WTC11 (cell line): ENCODE results near the gene KRT6A.

Experiments used
- CBFB ChIP-seq: sonication (generic); formaldehyde crosslinking; IDR thresholded peaks from 2 replicates; pipeline ENCODE4 v1.8.1; 2022; ENCODE audit warnings: mild to moderate bottlenecking, low read depth, missing genetic modification reagents
- CREB1 ChIP-seq: sonication (generic); formaldehyde crosslinking; IDR thresholded peaks from 2 replicates; pipeline ENCODE4 v1.8.0; 2023; ENCODE audit warnings: mild to moderate bottlenecking, missing genetic modification reagents
- CREM ChIP-seq: sonication (generic); formaldehyde crosslinking; IDR thresholded peaks from 2 replicates; pipeline ENCODE4 v1.8.1; 2022; ENCODE audit warnings: mild to moderate bottlenecking, missing genetic modification reagents, moderate library complexity
- GTF2I ChIP-seq: fragments of 250-450 bp; sonication (Bioruptor Pico); conservative IDR thresholded peaks from 2 replicates; pipeline ENCODE4 v1.4.0; 2021; ENCODE audit warnings: mild to moderate bottlenecking
- NFE2L1 ChIP-seq: sonication (generic); formaldehyde crosslinking; IDR thresholded peaks from 2 replicates; pipeline ENCODE4 v1.8.1; 2023; ENCODE audit warnings: missing genetic modification reagents
- SP1 ChIP-seq: sonication (generic); formaldehyde crosslinking; conservative IDR thresholded peaks from 2 replicates; pipeline ENCODE4 v1.8.1; 2022; ENCODE audit warnings: missing genetic modification reagents
- ZNF317 ChIP-seq: sonication (generic); formaldehyde crosslinking; IDR thresholded peaks from 2 replicates; pipeline ENCODE4 v1.8.1; 2023; ENCODE audit warnings: low read depth, mild to moderate bottlenecking, moderate library complexity, missing genetic modification reagents, borderline replicate concordance
- TF ChIP-seq, protein P1 (sequence below): fragments of 200-600 bp; IDR thresholded peaks from 2 replicates; pipeline ENCODE4 v1.8.0; 2022; ENCODE audit warnings: antibody characterized with exemption
- TF ChIP-seq, protein P2 (sequence below): sonication (generic); formaldehyde crosslinking; IDR thresholded peaks from 2 replicates; pipeline ENCODE4 v1.8.0; 2022; ENCODE audit warnings: mild to moderate bottlenecking, missing genetic modification reagents
- TF ChIP-seq, protein P3 (sequence below): sonication (generic); formaldehyde crosslinking; IDR thresholded peaks from 2 replicates; pipeline ENCODE4 v1.8.1; 2023; ENCODE audit warnings: mild to moderate bottlenecking, missing genetic modification reagents, moderate library complexity
- TF ChIP-seq, protein P4 (sequence below): sonication (generic); formaldehyde crosslinking; conservative IDR thresholded peaks from 2 replicates; pipeline ENCODE4 v1.8.1; 2022; ENCODE audit warnings: mild to moderate bottlenecking, missing genetic modification reagents
- TF ChIP-seq, protein P5 (sequence below): sonication (generic); formaldehyde crosslinking; IDR thresholded peaks from 2 replicates; pipeline ENCODE4 v1.8.1; 2022; ENCODE audit warnings: low read depth, mild to moderate bottlenecking, moderate library complexity, missing genetic modification reagents, borderline replicate concordance

DNA sequence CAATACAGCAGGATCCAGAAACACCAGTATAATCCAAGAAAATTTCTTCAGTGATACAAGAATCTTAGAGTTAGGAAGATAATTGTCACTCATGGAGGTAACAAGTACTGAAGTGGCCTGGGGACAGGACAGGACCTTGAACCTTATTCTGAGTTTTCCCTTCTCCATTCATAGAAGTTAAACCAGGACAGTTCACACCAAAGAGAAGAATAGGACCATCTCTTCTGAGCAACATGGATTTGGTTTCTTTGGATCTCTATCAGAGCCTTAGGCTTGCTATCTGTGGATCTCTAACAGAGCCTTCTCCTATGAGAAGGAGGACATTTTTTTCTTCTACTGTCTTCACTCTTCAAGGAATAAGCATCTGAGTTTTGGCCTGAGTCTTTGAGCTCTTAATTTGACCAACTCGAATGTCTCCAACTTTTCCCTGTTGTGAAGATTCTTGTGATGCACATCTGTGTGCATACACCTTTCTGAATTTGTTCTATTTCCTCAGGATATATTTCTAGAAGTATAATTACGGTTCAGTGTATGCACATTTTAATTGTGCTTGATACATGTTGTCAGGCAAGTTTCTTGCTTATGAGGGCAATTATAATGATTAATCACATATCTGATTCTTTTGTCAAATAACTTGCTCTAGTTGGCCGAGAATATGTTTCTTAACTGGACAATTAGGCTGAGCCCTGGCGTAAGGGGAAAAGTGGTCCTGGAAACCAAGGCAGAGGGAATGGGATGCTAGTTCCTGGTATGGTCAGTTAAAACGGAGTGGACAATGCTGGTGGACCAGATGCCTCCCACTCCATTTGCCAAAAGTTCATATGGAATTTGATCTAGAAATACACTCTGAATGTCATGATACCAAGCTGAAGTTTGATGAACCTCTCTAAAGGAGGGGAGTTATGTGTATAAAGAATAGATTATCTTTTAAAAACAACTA is 6.6 kb downstream of the KRT6A start:
- TF ChIP-seq, protein P1, sequence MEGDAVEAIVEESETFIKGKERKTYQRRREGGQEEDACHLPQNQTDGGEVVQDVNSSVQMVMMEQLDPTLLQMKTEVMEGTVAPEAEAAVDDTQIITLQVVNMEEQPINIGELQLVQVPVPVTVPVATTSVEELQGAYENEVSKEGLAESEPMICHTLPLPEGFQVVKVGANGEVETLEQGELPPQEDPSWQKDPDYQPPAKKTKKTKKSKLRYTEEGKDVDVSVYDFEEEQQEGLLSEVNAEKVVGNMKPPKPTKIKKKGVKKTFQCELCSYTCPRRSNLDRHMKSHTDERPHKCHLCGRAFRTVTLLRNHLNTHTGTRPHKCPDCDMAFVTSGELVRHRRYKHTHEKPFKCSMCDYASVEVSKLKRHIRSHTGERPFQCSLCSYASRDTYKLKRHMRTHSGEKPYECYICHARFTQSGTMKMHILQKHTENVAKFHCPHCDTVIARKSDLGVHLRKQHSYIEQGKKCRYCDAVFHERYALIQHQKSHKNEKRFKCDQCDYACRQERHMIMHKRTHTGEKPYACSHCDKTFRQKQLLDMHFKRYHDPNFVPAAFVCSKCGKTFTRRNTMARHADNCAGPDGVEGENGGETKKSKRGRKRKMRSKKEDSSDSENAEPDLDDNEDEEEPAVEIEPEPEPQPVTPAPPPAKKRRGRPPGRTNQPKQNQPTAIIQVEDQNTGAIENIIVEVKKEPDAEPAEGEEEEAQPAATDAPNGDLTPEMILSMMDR, result no peak
- no peak for TF ChIP-seq CREB1 (CRISPR knock-in tag)
- no peak for TF ChIP-seq CBFB (CRISPR knock-in tag)
- TF ChIP-seq, protein P2, sequence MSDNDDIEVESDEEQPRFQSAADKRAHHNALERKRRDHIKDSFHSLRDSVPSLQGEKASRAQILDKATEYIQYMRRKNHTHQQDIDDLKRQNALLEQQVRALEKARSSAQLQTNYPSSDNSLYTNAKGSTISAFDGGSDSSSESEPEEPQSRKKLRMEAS (CRISPR knock-in tag), result no peak
- no peak for TF ChIP-seq NFE2L1 (CRISPR knock-in tag)
- TF ChIP-seq, protein P3, sequence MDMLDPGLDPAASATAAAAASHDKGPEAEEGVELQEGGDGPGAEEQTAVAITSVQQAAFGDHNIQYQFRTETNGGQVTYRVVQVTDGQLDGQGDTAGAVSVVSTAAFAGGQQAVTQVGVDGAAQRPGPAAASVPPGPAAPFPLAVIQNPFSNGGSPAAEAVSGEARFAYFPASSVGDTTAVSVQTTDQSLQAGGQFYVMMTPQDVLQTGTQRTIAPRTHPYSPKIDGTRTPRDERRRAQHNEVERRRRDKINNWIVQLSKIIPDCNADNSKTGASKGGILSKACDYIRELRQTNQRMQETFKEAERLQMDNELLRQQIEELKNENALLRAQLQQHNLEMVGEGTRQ (CRISPR knock-in tag), result no peak
- TF ChIP-seq, protein P4, sequence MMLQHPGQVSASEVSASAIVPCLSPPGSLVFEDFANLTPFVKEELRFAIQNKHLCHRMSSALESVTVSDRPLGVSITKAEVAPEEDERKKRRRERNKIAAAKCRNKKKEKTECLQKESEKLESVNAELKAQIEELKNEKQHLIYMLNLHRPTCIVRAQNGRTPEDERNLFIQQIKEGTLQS (CRISPR knock-in tag), result no peak
- TF ChIP-seq ZNF317 (CRISPR knock-in tag), result no peak
- no peak for TF ChIP-seq CREM (CRISPR knock-in tag)
- no peak for TF ChIP-seq SP1 (CRISPR knock-in tag)
- no peak for TF ChIP-seq GTF2I (CRISPR knock-in tag)
- TF ChIP-seq, protein P5, sequence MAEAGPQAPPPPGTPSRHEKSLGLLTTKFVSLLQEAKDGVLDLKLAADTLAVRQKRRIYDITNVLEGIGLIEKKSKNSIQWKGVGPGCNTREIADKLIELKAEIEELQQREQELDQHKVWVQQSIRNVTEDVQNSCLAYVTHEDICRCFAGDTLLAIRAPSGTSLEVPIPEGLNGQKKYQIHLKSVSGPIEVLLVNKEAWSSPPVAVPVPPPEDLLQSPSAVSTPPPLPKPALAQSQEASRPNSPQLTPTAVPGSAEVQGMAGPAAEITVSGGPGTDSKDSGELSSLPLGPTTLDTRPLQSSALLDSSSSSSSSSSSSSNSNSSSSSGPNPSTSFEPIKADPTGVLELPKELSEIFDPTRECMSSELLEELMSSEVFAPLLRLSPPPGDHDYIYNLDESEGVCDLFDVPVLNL (CRISPR knock-in tag), result no peak
